ENCODE measurements around the gene SGSM2.
A peak's percentile ranks its signal among the peaks of the same experiment; 100 is the strongest.

SGSM2 gene

GRCh38 chr17:2399572-2400473 is 62.5 kb downstream of the SGSM2 start:
- peak; percentile 89 to 95 for DNase-seq

DNA sequence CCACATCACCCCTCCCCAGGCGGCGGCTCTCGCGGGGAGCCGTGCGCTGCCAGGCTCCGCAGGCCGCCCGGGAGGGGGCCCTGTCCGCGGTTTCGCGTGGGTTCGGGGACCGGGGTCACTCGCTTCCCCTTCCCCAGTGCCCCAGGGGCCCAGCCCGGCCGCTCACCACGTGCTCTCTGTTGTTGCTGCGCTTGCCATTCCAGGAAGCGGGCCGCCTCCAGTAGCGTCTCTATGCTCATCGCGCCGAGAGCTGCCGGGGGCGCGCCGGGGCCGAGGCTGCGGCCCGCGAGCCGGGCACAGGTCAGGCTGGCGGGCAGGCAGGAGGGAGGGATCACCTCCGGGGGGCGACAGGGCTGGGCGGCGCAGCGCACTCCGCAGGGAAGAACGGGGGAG is 63.2 kb downstream of the SGSM2 start:
- DNase-seq: peak in 1 of 2 donors; percentile 53

DNA sequence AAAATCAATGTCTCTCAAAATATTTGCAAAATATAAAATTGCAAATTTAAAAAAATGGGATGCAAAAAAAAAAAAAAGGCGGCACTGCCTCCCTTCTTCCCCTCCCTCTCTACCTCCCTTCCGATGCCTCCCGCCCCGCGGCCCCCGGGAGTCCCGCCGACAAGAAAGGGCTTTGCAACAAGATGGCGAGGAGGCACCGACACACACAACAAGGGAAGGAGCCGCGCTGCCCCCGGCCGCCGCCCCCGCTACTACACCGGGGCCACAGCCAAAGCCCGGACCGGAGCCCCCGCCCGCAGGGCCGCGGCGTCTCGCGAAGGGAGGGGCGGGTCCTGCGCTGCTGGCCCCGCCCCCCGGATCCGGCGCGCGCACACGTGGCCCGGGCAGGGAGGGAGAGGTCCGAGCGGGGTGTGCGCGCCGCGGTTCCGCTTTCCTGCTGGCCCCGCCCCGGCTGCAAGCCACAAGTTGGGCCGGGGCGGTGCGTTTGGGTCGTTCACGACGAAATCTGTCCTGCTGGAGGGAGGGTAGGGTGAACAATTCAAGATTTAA is 63.6 kb downstream of the SGSM2 start, which contains the start of gene MNT:
Gene MNT, minus strand, starts transcription at position 184 of the 549 bp plus-strand sequence. CDS start 348 bp downstream, outside the sequence.
- peak; percentile 85 to 91 for DNase-seq

DNA sequence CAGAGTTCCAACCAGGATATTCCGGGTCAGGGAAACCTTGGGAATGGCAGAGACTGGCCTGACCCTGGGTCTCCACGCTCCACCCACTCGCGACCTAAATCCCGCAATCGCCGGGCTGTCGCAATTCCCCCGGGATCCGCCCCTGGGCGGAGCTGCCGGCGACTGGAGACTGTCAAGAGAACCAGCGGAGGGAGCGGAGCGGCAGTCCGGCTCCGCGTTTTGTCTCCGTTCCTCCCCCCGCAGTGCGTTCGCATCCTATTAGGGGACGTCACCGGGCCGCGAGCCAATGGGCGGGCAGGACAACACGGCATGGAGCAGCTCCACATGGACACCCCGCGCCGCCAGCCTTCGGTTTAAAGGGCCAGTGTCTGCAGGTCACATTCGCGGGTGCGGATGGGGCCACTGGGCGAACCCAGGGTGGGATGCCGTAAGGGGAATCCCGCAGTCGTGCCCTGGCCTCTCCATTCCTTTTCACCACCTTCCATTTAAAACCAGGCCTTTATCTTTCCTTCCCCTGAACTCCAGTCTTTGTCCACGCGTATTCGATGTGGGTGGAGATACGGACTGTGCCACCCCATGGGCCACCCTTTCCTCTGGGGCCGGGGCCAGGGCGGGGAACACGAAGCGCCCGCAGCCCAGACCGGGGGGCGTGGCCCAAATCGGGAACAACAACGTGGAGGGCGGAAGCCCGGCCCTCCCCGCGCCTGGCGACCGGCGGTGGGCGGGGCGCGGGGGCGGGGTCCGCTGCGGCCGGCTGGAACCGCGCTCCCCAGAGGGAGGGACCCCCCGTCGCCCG is 64.3 kb downstream of the SGSM2 start:
- peak; percentile 97 to 98 for DNase-seq

DNA sequence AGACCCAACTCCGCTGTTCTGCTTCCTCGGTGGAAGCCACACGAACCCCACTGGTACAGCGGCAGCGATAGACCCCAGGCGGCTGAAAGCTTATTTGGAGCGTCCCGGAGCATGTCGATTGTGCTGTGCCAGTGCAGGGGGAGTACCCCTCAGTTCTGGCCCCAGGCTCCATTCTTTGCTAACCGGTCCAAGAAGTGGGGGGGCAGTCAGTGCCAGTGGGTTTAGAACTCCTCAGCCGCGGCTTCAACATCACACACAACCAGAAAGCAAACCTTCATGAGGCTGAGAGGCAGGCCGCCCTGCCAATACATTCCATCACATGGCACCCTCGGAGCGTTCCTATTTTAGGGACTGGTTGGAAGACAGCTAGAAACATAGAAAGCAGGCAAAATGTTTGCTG is 65.2 kb downstream of the SGSM2 start:
- no peak for DNase-seq

DNA sequence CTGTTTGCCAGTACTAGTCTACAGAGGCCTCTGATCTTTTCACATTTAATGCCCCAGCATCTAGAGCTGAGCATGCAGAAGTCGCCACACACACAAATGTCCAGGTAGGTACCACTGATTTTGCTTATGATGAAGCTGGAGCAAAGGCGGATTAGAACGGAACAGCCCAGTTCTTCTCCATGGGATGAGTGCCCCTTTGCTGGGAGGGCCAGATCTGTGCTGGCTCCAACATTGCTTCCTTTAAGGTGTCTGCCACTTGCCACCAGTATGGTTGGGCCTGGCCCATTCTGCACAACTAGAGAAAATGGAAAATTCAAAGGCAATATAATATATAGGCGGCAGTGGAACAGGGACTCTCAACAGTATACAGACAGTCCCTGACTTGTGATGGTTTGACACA is 65.7 kb downstream of the SGSM2 start:
- DNase-seq: no peak

DNA sequence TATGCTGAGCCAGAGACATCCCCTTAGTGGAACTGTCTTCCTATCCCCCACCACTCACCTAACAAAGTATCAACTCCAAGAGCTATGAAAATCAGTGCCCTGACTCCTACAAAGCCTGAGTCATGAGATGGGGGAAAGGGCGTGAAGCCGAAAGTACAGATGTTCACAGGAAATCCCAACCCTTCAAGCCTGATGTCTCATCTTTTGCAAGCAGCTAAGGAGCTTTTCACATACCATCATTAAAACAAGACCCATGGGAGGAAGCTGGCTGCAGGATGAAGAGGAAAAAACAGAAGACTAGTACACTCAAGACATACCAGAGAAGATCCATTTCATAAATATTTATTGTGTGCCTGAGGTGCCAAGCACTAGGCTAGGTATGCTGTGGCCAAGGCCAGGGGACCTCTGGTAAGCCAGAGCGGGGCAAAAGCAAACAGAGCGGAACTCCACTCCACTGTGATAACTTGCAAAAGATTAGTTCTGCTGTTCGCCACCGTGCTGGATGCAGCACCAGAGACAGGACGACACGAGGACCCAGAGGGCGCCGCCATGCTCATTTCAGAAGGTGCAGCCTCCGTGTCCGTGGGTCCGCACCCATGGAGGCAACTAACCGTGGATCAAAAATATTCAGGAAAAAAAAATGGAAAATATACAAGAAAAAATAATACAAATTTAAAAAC is 68.1 kb downstream of the SGSM2 start:
- no peak for DNase-seq

DNA sequence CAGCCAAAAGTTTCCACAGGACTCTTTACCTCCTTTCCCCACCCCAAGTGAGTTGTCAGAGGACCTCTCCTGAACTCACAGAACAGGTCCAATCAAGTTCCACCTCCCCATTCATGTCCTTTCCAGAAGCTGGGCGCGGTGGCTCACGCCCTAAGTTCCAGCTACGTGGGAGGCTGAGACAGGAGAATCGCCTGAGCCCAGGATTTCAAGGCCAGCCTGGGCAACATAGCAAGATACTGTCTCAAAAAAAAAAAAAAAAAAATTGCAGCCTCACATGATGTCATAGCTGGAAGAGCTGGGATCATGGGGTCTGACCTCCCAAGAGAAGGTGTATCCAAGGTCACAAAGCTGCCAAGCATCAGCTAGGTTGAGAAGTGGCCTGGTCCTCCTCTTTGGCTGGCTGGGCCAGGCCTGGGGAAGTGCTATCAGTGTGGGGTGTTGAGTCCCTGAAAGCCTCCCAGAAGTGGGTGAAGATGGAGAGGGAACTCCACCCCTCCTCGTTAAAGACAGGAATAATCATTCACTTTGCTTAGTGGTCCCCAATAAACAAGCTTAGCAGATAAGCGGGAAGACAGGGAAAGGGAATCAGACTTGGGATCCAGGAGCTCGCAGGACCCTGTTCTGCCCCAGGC is 69.1 kb downstream of the SGSM2 start:
- no peak for DNase-seq

GRCh38 chr17:2406903-2407790 is 69.8 kb downstream of the SGSM2 start:
- no peak for DNase-seq

DNA sequence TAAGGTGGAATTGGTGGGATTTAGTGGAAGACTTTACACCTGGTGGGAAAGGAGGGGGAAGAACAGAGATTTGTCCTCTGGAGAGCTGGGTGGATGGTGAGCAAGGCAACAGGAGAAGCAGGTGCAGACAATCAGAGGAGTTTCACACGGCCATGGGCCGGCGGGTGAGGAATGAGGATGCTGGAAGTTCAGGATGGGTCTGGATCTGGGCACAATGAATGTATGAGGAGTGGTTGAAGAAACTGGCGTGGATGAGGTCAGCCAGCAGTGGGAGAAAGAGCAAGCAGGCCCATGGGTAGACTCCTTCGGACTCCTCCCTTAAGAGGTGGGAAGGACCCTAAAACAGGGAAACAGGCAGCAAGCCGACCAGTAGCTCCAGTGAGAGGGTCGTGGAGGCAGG is 73.7 kb downstream of the SGSM2 start:
- no peak for DNase-seq

DNA sequence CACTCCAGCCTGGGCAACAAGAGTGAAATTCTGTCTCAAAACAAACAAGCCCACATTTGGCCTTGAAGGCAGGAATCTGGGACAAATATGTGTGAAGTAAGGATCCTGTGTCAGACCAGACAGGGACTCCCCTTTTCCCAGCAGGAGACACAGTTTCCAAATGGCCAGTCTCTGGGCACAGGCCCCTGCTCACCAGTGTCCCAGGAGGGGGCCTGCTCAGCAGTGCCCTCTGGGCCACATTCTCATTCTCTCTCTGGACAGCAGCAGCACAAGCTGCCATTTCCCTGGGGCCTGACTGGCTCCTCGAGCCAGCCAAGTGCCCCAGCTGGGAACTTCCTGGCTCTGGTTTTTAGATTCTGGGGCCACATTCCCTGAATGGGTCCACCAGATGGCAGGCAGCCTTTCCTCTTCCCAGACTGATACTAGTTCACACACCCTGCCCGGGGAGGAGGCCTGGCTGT is 75.3 kb downstream of the SGSM2 start:
- DNase-seq: no peak

DNA sequence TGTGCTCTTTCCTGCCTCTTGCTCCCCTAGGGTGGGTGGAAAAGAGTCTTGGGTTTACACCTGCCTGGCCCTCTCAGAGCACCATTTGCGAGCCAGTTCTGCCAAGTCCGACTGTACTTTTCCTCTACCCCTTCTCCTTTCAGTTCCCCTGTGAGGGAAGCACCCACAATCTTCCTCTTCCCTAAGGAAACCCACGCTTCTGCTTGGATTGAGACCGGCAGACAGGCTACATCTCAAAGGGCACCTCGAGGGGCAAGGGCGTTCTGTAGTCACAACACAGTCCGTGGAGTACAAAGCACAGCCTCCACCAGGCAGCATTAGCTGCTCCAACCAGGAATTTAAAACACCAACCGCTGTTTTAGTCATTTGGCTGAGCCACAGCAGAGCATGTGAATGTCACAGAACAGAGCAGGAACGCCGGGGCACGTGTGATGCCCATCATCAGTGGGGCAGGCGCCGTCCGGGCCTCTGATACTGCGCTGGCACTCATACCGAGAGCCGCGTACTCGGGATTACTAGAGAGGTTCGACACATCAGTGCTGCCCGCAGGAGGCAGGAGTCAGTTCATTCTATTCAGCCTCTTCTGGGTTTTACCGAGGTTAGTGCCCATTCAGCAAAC is 77.3 kb downstream of the SGSM2 start:
- DNase-seq: no peak

GRCh38 chr17:2415081-2415480 is 77.8 kb downstream of the SGSM2 start:
- DNase-seq: no peak

DNA sequence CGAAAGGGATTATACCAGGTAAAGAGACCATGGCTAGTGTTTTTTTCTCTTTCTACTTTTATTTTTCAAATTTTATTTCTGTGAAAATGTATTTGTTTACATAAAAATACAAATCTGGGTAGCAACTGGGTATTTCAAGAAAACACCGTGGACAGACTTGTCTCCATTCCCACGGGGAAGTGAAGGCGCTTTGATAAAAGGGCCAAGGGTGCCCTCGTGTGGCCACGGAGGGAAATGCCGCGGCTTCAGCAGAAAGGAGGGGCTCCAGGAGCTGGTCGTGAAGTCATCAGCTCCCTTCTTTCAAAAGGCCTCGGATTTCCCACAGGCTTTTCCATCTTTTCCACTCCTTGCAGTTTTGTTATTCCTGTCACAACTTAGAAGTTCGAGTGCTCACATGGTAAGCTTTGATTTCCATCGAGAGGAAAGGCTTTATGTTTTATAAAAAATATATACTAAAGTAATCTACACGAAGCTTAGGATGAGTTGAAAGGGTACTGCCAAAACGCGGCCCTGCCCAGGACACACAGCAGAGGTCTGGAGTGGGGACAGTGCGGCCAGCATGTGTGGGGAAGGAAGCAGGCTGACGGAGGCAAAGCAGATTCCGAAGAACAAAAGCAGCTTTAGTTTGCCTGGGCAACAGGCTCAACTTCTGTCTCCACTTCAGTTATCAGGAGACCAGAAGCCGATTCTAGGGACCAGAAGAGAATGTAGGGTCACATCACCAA is 78.9 kb downstream of the SGSM2 start:
- DNase-seq: peak; percentile 91 to 92

GRCh38 chr17:2418572-2418971 is 81.3 kb downstream of the SGSM2 start:
- no peak for DNase-seq

GRCh38 chr17:2419486-2419885 is 82.2 kb downstream of the SGSM2 start:
- no peak for DNase-seq

GRCh38 chr17:2420176-2420575 is 82.9 kb downstream of the SGSM2 start:
- DNase-seq: no peak

DNA sequence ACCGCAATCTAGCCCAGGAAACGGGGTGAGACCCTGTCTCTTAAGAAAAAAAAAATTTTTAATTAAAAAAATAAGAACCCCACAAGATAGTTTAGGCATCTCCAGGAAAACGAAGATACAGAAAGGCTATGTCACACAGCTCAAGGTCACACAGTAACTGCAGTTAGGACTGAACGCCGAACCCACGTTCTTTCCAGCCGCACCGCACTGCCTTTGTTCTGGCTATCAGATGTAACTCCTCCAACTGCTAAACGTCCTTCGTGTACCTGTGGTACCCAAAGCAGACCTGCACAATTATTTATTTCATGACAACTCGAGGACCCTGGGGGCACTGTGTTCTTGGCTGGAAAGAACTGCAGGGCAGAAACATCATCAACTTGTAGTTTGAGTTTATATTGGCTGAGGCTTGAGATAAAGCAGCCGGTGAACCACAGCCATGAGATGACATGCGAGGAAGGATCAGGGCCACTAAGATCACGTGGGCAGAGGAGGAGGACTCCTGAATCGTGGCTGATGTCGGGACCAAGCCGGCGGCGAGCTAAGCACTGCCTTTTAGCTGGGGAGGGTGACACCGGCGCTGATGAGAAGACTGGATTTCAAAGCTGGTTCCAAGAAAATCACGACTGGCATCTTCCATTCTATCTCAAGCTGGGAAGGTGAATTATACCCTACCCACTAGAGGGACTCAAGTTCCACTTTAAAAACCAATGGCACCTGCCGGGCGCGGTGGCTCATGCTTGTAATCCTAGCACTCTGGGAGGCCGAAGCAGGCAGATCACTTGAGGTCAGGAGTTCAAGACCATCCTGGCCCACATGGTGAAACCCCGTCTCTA is 84.2 kb downstream of the SGSM2 start:
- no peak for DNase-seq

DNA sequence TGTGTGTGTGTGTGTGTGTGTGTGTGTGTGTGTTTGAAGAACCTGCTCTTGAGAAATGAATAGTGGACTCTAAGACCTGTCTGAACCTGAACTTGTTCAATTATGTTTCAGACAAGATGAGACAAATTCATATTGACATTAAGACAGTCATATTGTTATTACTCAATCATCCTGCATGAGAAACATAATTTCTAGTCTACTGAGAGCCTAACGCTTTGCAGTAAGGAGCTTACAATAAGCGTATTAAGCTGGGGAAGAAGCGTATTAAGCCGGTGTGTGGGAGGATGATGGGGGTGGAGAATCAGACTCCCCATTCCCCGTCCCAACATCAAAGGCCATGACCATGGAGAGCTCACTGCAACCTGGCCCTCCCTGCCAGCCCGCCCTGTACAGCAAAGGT is 86.0 kb downstream of the SGSM2 start:
- DNase-seq: no peak

Data from stimulated activated CD4-positive, alpha-beta T cell treated with anti-CD3 and anti-CD28 coated beads, Interleukin-2, amount 100 ng/mL, for 48 hours (primary cell).